NB4 (cell line): ENCODE measurements around the gene RPTOR.

Experiments used
- POLR2A ChIP-seq: IDR thresholded peaks from 2 replicates; pipeline ENCODE4 v1.6.1; 2011; ENCODE audit warnings: mild to moderate bottlenecking; ENCODE audit not compliant: insufficient read length; ENCODE audit errors: extremely low read depth
- TF ChIP-seq, protein P1 (sequence below): IDR thresholded peaks from one replicate; pipeline ENCODE4 v1.5.1; 2012; ENCODE audit warnings: low read depth, low read length

DNA sequence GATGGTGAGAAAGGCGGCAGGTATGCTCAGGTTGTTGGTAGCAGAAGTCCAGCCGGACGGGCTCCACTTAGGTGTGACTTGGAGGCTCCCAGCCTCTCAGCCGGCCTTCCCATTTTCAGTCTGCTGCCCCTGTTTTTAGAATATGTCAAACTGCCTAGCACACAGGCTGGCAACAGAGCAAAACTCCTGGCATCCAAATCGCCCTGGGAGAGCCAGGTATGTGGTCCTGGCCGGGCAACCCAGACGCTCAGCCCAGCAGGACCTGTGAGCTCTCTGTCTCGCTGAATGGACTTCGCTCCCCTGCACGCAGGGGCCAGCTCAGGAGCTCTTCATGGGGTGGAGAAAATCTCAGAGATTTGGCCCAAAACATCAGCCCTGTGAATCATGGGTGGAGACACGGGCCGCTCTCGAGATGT lies 299.1 kb downstream of the RPTOR start:
- TF ChIP-seq, protein P1, sequence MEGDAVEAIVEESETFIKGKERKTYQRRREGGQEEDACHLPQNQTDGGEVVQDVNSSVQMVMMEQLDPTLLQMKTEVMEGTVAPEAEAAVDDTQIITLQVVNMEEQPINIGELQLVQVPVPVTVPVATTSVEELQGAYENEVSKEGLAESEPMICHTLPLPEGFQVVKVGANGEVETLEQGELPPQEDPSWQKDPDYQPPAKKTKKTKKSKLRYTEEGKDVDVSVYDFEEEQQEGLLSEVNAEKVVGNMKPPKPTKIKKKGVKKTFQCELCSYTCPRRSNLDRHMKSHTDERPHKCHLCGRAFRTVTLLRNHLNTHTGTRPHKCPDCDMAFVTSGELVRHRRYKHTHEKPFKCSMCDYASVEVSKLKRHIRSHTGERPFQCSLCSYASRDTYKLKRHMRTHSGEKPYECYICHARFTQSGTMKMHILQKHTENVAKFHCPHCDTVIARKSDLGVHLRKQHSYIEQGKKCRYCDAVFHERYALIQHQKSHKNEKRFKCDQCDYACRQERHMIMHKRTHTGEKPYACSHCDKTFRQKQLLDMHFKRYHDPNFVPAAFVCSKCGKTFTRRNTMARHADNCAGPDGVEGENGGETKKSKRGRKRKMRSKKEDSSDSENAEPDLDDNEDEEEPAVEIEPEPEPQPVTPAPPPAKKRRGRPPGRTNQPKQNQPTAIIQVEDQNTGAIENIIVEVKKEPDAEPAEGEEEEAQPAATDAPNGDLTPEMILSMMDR, result no peak
- no peak for TF ChIP-seq POLR2A
